Lower leg skin (tissue), 3 donors: ENCODE results near the gene MINDY2.

ENCODE experiments used
- CTCF ChIP-seq, 3 donors: fragments of 450-650 bp; IDR thresholded peaks; one replicate each; pipeline ENCODE4 v1.5.1; 2016; ENCODE audit warnings: antibody characterized with exemption in 3 of 3, mild to moderate bottlenecking in 3 of 3, moderate library complexity in 2 of 3
- POLR2A ChIP-seq, 2 donors: fragments of 450-650 bp; IDR thresholded peaks; one replicate each; pipeline ENCODE4 v1.6.1; 2016 to 2017; ENCODE audit warnings: antibody characterized with exemption in 2 of 2, mild to moderate bottlenecking in 1 of 2, moderate library complexity in 1 of 2

- no peak for TF ChIP-seq CTCF (IDR thresholded peaks at IDR 0.05)
- no peak for TF ChIP-seq POLR2A (IDR thresholded peaks at IDR 0.05)
Measured at GRCh38 chr15:58793862-58794261, 22.8 kb downstream of the MINDY2 start.
